Gastrocnemius medialis (tissue), 4 donors: ENCODE measurements around the gene BCS1L. TPM values are rescaled to one million over a fixed set of nuclear protein-coding genes. Genes with fewer than 3 reads are reported as not detected.
A peak's percentile ranks its signal among the peaks of the same experiment; 100 is the strongest.

ENCODE experiments used
- ATAC-seq, 2 donors: fragments of 150-250 bp; one replicate each; pipeline ENCODE4 v1.9.1; 2016
- DNase-seq, 2 donors: peaks; one replicate each; pipeline ENCODE4 v3.0.0-alpha.2; 2019
- H3K27ac ChIP-seq, 4 donors: fragments of 200-600 bp; sonication (generic); 1 replicate in 1 of 4; 2 replicates in 3 of 4; pipeline ENCODE4 v1.5.1; 2016 to 2018; ENCODE audit warnings: mild to moderate bottlenecking in 2 of 4, moderate library complexity in 1 of 4
- H3K27me3 ChIP-seq, 3 donors: fragments of 200-600 bp; sonication (generic) in 2 of 3; 1 replicate in 1 of 3; 2 replicates in 2 of 3; pipeline versions ENCODE4 v1.5.1 to v1.6.0; 2016 to 2019; ENCODE audit warnings: mild to moderate bottlenecking in 1 of 3, moderate library complexity in 1 of 3
- H3K36me3 ChIP-seq, 2 donors: fragments of 200-600 bp; sonication (generic) in 1 of 2; one replicate each; pipeline ENCODE4 v1.5.1; 2017 to 2018
- H3K4me1 ChIP-seq, 2 donors: fragments of 200-600 bp; sonication (generic) in 1 of 2; one replicate each; pipeline ENCODE4 v1.5.1; 2016 to 2017; ENCODE audit warnings: mild to moderate bottlenecking in 2 of 2
- H3K4me3 ChIP-seq, 4 donors: fragments of 200-600 bp; sonication (generic) in 3 of 4; 1 replicate in 1 of 4; 2 replicates in 3 of 4; pipeline ENCODE4 v1.5.1; 2016 to 2019; ENCODE audit warnings: mild to moderate bottlenecking in 2 of 4
- H3K9me3 ChIP-seq, 3 donors: fragments of 200-600 bp; sonication (generic) in 2 of 3; 1 replicate in 1 of 3; 2 replicates in 2 of 3; pipeline ENCODE4 v1.5.1; 2016 to 2019
- POLR2A ChIP-seq, 2 donors: fragments of 450-650 bp; IDR thresholded peaks; one replicate each; pipeline ENCODE4 v1.6.1; 2017; ENCODE audit warnings: antibody characterized with exemption in 2 of 2, mild to moderate bottlenecking in 2 of 2, moderate library complexity in 2 of 2
- in situ Hi-C, 4 donors: fragments of 200-750 bp; cut with MboI; loops; one replicate each; pipeline versions ENCODE4 v1.15.0 to v1.8.0; 2017; ENCODE audit warnings: low sequenced_read_pairs in 4 of 4
- intact Hi-C: fragments of 100-400 bp; cut with DNase I; formaldehyde crosslinking; loops from one replicate; pipeline ENCODE4 v1.15.1; 2023; ENCODE audit warnings: low total_unique reads
- total RNA-seq, 4 donors: library from RNA; depleted of rRNA; stranded (reverse); fragments of >200 nt; gene quantifications; one replicate each; pipeline versions ENCODE4 v1.1.0 to v1.2.3, GENCODE V29; 2016
- TF ChIP-seq, protein P1 (sequence below), 5 experiments: fragments of 450-650 bp in 3 of 5; fragments of 200-600 bp in 2 of 5; sonication (generic) in 2 of 5; IDR thresholded peaks in 4 of 5; conservative IDR thresholded peaks in 1 of 5; 1 replicate in 4 of 5; 2 replicates in 1 of 5; pipeline ENCODE4 v1.5.1; 2016 to 2019; ENCODE audit warnings: antibody characterized with exemption in 5 of 5, mild to moderate bottlenecking in 3 of 5, moderate library complexity in 3 of 5

The BCS1L gene
- total RNA-seq, 4 donors from 2014 or later: 19.6 to 46.9 (median 22.4) TPM

DNA sequence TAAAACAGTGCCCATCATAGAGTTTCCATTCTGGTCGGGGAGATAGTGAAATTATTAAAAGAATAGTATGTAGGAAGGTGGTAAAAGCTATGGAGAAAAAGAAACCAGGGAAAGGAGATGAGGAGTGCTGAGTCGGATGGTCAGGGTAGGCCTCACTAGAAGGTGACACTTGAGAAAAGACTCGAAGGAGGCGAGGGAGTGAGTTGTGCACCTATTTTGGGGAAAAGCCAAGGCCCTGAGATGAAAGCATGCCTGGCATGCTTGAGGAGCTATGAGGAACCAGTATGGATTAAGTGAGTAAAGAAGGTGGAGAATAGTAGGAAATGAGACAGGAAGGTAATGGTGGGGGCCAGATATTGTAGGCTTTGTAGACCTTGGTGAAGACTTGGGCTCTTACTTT is 43.9 kb downstream of the BCS1L start:
- peaks cover 0 to 7% of the 10 kb centered on the region in 2 donors for H3K36me3 ChIP-seq
- TF ChIP-seq POLR2A (IDR thresholded peaks at IDR 0.05): no peak
- TF ChIP-seq, protein P1, sequence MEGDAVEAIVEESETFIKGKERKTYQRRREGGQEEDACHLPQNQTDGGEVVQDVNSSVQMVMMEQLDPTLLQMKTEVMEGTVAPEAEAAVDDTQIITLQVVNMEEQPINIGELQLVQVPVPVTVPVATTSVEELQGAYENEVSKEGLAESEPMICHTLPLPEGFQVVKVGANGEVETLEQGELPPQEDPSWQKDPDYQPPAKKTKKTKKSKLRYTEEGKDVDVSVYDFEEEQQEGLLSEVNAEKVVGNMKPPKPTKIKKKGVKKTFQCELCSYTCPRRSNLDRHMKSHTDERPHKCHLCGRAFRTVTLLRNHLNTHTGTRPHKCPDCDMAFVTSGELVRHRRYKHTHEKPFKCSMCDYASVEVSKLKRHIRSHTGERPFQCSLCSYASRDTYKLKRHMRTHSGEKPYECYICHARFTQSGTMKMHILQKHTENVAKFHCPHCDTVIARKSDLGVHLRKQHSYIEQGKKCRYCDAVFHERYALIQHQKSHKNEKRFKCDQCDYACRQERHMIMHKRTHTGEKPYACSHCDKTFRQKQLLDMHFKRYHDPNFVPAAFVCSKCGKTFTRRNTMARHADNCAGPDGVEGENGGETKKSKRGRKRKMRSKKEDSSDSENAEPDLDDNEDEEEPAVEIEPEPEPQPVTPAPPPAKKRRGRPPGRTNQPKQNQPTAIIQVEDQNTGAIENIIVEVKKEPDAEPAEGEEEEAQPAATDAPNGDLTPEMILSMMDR (IDR thresholded peaks at IDR 0.05 in 4 of 5, conservative IDR thresholded peaks at IDR 0.05 in 1 of 5): no peak
- intact Hi-C loops (no loop called here), in situ Hi-C loops (no loop called here)
- H3K4me3 ChIP-seq: no peak overlapping the region
- H3K27ac ChIP-seq: no peak overlapping the region
- DNase-seq: no peak
- ATAC-seq: no peak
- H3K9me3 ChIP-seq: no peaks in the 10 kb centered on the region
- no peaks in the 10 kb centered on the region for H3K27me3 ChIP-seq
- H3K4me1 ChIP-seq: no peaks in the 10 kb centered on the region

DNA sequence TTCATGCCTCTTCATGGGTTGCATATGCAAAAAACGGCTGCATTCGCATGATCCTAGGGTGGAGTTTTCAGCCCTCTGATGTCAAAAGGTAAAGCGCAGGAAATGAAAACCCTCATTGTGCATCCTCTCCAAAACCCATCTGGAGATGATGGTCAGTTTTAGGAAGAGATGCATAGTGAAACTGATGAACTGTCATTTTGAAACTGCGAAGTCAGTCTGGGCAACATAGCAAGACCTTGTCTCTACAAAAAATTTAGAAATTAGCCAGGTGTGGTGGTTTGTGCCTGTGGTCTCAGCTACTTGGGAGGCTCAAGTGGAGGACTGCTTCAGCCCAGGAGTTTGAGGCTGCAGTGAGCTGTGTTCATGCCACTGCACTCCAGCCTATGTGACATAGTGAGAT is 48.6 kb downstream of the BCS1L start:
- Histone ChIP-seq H3K27me3 (no peaks in the 10 kb centered on the region), H3K36me3 (no peaks in the 10 kb centered on the region), H3K4me3 (no peak overlapping the region), H3K4me1 (peaks cover 9% of the 10 kb centered on the region in 2 donors), H3K27ac (no peak overlapping the region), H3K9me3 (no peaks in the 10 kb centered on the region)
- intact Hi-C loops (no loop called here), in situ Hi-C loops (no loop called here)
- DNase-seq (no peak), ATAC-seq (no peak)
- TF ChIP-seq, protein P1 (IDR thresholded peaks at IDR 0.05 in 4 of 5, conservative IDR thresholded peaks at IDR 0.05 in 1 of 5): no peak
- TF ChIP-seq POLR2A (IDR thresholded peaks at IDR 0.05): no peak

DNA sequence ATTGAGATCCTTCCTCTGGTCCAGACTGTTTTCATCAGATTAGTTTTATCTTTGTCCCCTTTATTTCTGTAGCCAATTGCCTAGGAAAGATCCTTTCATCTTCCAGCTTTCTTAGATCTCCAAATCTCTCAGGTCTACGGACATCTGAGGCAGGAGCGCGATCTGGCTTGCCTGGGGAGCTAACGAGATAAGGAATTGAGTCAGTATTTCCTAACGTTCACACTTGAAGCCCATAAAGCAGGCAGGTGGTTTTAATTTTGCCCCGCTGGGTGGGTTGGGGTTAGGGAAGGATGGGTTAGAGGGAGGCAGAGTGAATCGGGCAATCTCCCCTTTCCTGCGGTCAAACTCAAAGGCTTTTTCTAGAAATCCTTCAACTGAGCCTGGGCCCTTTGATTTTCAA is 50.4 kb downstream of the BCS1L start:
- ATAC-seq (no peak), DNase-seq (no peak)
- no peak for TF ChIP-seq POLR2A (IDR thresholded peaks at IDR 0.05)
- TF ChIP-seq, protein P1 (IDR thresholded peaks at IDR 0.05 in 4 of 5, conservative IDR thresholded peaks at IDR 0.05 in 1 of 5): no peak
- in situ Hi-C loops (loop anchor here in 2 of 4 donors (5.0 to 10.0 kb wide), 2 partner anchors 75 to 137 kb away; partner anchors contain the start of gene CYP27A1 (in 1 of the 2)), intact Hi-C loops (loop anchor here (1.0 to 5.0 kb wide), 5 partner anchors 39 to 450 kb away; partner anchors contain the start of genes BCS1L, CYP27A1, NHEJ1 and ZNF142)
- Histone ChIP-seq H3K27me3 (no peaks in the 10 kb centered on the region), H3K4me3 (peak overlapping the region in 2 of 4 donors; percentile 77 to 89), H3K4me1 (peaks cover 9% of the 10 kb centered on the region in 2 donors), H3K27ac (no peak overlapping the region), H3K36me3 (no peaks in the 10 kb centered on the region), H3K9me3 (no peaks in the 10 kb centered on the region)

DNA sequence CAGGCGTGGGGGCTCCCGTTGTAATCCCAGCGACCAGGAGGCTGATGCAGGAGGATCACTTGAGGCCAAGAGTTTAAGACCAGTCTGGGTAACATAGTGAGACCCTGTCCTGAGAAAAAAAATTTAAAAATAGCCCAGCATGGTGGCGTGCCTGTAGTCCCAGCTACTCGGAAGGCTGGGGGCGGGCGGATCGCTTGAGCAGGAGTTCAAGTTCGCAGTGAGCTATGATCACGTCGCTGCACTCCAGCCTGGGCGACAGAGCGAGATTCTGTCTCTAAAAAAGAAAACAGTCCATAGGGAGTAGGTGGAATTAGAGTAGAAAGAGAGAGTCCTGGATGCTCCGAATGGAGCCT is 50.8 kb downstream of the BCS1L start:
- Histone ChIP-seq H3K36me3 (no peaks in the 10 kb centered on the region), H3K27me3 (no peaks in the 10 kb centered on the region), H3K27ac (peak overlapping the region; percentile 40 to 92 (median 76)), H3K4me1 (peaks cover 9% of the 10 kb centered on the region in 2 donors), H3K9me3 (no peaks in the 10 kb centered on the region), H3K4me3 (peak overlapping the region; percentile 70 to 90 (median 83))
- TF ChIP-seq, protein P1 (IDR thresholded peaks at IDR 0.05 in 4 of 5, conservative IDR thresholded peaks at IDR 0.05 in 1 of 5): no peak
- no peak for TF ChIP-seq POLR2A (IDR thresholded peaks at IDR 0.05)
- DNase-seq (no peak), ATAC-seq (no peak)
- intact Hi-C loops: loop anchor here (1.0 to 5.0 kb wide), 5 partner anchors 40 to 450 kb away; partner anchors contain the start of genes BCS1L, CYP27A1, NHEJ1 and ZNF142
- in situ Hi-C loops: loop anchor here in 2 of 4 donors (5.0 to 10.0 kb wide), 2 partner anchors 74 to 137 kb away; partner anchors contain the start of gene CYP27A1 (in 1 of the 2)
